ENCODE data around the gene GSK3A. TPM values are rescaled to one million over a fixed set of nuclear protein-coding genes. Genes with fewer than 3 reads are reported as not detected.

Gene GSK3A
- total RNA-seq, 1 experiment from 2014 or later, result 32.2 TPM

- in situ Hi-C loops (cut with HindIII; ENCODE audit: low pct_unique_long_range_greater_than_20kb, low sequenced_read_pairs), result no loop called here
- DNase-seq (ENCODE audit: low read depth), result no peak
Observed at GRCh38 chr19:42239544-42240220, 2.7 kb downstream of the GSK3A start.

- in situ Hi-C loops (cut with HindIII; ENCODE audit: low pct_unique_long_range_greater_than_20kb, low sequenced_read_pairs), result no loop called here
- DNase-seq (ENCODE audit: low read depth), result no peak
Observed at GRCh38 chr19:42235181-42235580, 7.2 kb downstream of the GSK3A start.

GRCh38 chr19:42234364-42234763 lies 8.0 kb downstream of the GSK3A start:
- in situ Hi-C loops (cut with HindIII; ENCODE audit: low pct_unique_long_range_greater_than_20kb, low sequenced_read_pairs), result no loop called here
- no peak for DNase-seq (ENCODE audit: low read depth)

GRCh38 chr19:42233678-42234292 lies 8.6 kb downstream of the GSK3A start:
- no peak for DNase-seq (ENCODE audit: low read depth)
- in situ Hi-C loops (cut with HindIII; ENCODE audit: low pct_unique_long_range_greater_than_20kb, low sequenced_read_pairs), result no loop called here

- in situ Hi-C loops (cut with HindIII; ENCODE audit: low pct_unique_long_range_greater_than_20kb, low sequenced_read_pairs), result no loop called here
- no peak for DNase-seq (ENCODE audit: low read depth)
Observed at GRCh38 chr19:42233106-42233505, 9.3 kb downstream of the GSK3A start.

- in situ Hi-C loops (cut with HindIII; ENCODE audit: low pct_unique_long_range_greater_than_20kb, low sequenced_read_pairs), result no loop called here
Observed at GRCh38 chr19:42232435-42232834, 10.0 kb downstream of the GSK3A start.

GRCh38 chr19:42230571-42230970 lies 11.8 kb downstream of the GSK3A start:
- no peak for DNase-seq (ENCODE audit: low read depth)
- in situ Hi-C loops (cut with HindIII; ENCODE audit: low pct_unique_long_range_greater_than_20kb, low sequenced_read_pairs), result no loop called here

More at GRCh38 chr19:42232435-42232834, 10.0 kb downstream of the GSK3A start:
- DNase-seq (ENCODE audit: low read depth), result no peak

- in situ Hi-C loops (cut with HindIII; ENCODE audit: low pct_unique_long_range_greater_than_20kb, low sequenced_read_pairs), result no loop called here
- peak; percentile 32 for DNase-seq (ENCODE audit: low read depth)
Observed at GRCh38 chr19:42229855-42230351, 12.5 kb downstream of the GSK3A start.

- in situ Hi-C loops (cut with HindIII; ENCODE audit: low pct_unique_long_range_greater_than_20kb, low sequenced_read_pairs), result no loop called here
- no peak for DNase-seq (ENCODE audit: low read depth)
Observed at GRCh38 chr19:42229301-42229854, 13.0 kb downstream of the GSK3A start.

GRCh38 chr19:42228641-42229040 lies 13.8 kb downstream of the GSK3A start:
- in situ Hi-C loops (cut with HindIII; ENCODE audit: low pct_unique_long_range_greater_than_20kb, low sequenced_read_pairs), result no loop called here

GRCh38 chr19:42226886-42227285 lies 15.5 kb downstream of the GSK3A start:
- DNase-seq (ENCODE audit: low read depth), result no peak
- in situ Hi-C loops (cut with HindIII; ENCODE audit: low pct_unique_long_range_greater_than_20kb, low sequenced_read_pairs), result no loop called here

More at GRCh38 chr19:42228641-42229040, 13.8 kb downstream of the GSK3A start:
- DNase-seq (ENCODE audit: low read depth), result no peak

GRCh38 chr19:42225718-42226292 lies 16.6 kb downstream of the GSK3A start:
- DNase-seq (ENCODE audit: low read depth), result no peak
- in situ Hi-C loops (cut with HindIII; ENCODE audit: low pct_unique_long_range_greater_than_20kb, low sequenced_read_pairs), result no loop called here

GRCh38 chr19:42224940-42225717 lies 17.3 kb downstream of the GSK3A start:
- DNase-seq (ENCODE audit: low read depth), result no peak
- in situ Hi-C loops (cut with HindIII; ENCODE audit: low pct_unique_long_range_greater_than_20kb, low sequenced_read_pairs), result no loop called here

GRCh38 chr19:42220751-42221097 lies 21.7 kb downstream of the GSK3A start:
- in situ Hi-C loops (cut with HindIII; ENCODE audit: low pct_unique_long_range_greater_than_20kb, low sequenced_read_pairs), result no loop called here
- DNase-seq (ENCODE audit: low read depth), result no peak

- DNase-seq (ENCODE audit: low read depth), result peak; percentile 97
- in situ Hi-C loops (cut with HindIII; ENCODE audit: low pct_unique_long_range_greater_than_20kb, low sequenced_read_pairs), result no loop called here
Observed at GRCh38 chr19:42219812-42220750, 22.3 kb downstream of the GSK3A start, which contains the start of gene ZNF526. ZNF526 (plus strand) TSS chr19:42220312; CDS start chr19:42224404, 4,092 bp downstream.

GRCh38 chr19:42217520-42218437 lies 24.6 kb downstream of the GSK3A start, which contains the start of gene DEDD2:
DEDD2 (minus strand) TSS chr19:42217677; CDS start chr19:42217007, 670 bp downstream.
- in situ Hi-C loops (cut with HindIII; ENCODE audit: low pct_unique_long_range_greater_than_20kb, low sequenced_read_pairs), result no loop called here
- peak; percentile 99 for DNase-seq (ENCODE audit: low read depth)
